GM18505 (cell line): Measurements from ENCODE around the gene NHS.

Experiments
- ATAC-seq: cut with Tn5 transposase; IDR thresholded peaks from one replicate; pipeline ENCODE4 v1.9.1; 2021; ENCODE audit not compliant: unreplicated experiment
- POLR2A ChIP-seq: IDR thresholded peaks from 4 replicates; pipeline ENCODE4 v1.6.1; 2011; ENCODE audit warnings: borderline replicate concordance; ENCODE audit not compliant: insufficient read depth, insufficient read length; ENCODE audit errors: extremely low read depth

The NHS gene

DNA sequence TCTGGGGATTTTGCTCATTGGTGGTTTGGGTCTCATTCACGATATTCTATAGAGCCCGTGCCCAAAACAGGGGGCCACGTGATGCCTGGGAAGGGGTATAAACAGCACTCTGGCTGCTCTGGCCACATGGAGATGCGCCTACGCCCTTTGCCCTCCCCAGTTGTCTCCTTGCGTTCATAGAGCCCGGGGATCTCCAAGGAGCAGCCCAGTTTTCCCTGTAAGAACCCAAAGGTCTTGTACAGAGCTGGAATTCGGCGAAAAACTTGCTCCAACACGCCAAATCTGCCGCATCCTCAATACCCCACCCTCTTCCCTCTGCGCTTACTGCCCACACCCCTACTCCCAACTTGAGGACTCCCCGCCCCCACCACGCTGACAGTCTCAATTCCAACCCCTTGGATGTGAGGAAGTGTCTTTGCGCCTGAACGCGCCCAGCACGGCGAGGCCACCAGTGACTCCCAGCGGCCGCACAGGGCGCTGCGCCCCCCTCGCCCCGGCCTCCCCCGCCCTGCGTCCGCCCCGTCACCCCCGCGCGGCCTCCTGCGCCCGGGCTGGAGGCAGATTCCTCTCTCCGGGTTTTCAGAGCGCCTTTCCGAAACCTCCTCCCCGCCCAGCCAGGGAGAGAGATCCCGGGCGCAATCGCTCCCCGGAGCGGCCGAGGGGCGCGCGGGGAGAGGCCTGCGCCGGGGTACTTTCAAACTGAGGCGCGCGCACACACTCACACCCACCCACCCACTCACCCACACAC lies at the start of gene NHS:
NHS (plus strand) TSS at position 582 of the 748 bp plus-strand sequence. CDS start 558 bp downstream, outside the sequence.
- TF ChIP-seq POLR2A, result no peak
- ATAC-seq, result no peak

DNA sequence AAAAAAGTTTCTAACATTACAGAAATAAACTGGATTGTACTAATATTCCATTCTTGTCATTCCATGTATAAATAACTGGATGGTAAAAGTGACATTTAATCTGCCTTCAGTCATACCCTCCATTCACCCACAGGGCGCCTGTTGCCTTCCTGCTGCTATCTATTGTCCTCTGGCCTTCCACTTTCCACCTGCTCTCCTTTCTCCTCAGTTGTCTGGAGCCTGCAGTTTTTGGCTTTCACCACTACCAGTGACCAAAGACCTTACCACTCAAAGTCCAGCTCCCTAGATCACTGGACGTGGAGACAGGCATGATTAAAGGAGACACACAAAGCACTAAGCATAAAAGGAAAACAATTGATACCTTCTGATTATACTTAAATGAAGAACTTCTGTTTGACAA lies 46.2 kb upstream of the NHS start:
- no peak for TF ChIP-seq POLR2A
- ATAC-seq, result no peak

DNA sequence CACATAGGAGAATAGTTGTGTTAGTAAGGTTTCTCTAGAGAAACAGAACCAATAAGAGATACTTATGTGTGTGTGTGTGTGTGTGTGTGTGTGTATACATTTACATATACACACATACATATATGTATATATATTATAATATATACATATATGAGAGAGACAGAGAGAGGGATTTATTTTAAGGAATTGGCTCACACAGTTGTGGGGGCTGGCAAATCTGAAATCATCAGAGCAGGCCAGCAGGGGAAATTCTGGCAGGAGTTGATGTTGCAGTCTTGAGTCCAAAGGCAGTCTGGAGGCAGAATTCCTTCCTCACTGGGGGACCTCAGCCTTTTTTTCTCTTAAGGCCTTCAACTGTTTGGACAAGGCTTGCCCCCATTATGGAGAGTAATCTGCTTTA lies 38.6 kb upstream of the NHS start:
- no peak for ATAC-seq
- no peak for TF ChIP-seq POLR2A

DNA sequence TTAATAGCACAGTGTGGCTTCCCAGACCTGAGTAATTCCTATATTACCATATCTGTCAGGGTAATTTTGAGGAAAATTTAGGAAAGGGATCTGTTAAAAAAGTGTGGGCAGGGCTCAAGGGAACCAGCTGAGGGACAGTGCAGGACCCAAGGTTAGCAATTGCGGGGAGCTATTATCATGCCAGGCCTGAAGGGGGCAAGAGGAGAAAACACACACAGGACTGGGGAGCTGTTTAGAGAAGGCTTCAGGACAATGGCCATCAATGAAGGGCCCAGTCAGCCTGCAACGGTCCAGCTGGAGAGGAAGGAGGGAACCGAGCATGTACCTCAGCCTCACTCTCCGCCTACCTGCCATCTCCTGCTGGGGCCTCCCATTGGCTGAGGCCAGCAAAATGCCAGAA lies 19.0 kb upstream of the NHS start:
- no peak for ATAC-seq
- TF ChIP-seq POLR2A, result no peak

DNA sequence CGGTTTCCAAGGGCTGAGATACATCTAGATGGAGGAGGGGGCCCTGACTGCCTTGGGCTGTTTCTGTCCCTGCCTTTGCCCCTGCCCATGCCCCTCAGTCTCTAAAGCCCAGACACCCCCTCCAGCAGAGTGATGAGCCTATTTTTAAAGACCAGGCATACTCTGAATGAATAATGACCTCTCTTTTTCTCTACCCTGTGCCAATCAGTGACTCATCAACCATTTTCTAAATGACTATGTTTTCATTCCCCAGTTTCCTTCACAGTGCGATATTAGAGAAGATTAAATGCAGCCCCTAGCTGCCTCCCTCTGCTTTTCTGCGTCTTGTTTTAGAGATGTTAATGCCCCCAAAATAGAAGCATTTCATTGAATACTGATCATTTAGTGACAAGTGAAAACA lies 15.5 kb upstream of the NHS start:
- no peak for ATAC-seq
- TF ChIP-seq POLR2A, result no peak

DNA sequence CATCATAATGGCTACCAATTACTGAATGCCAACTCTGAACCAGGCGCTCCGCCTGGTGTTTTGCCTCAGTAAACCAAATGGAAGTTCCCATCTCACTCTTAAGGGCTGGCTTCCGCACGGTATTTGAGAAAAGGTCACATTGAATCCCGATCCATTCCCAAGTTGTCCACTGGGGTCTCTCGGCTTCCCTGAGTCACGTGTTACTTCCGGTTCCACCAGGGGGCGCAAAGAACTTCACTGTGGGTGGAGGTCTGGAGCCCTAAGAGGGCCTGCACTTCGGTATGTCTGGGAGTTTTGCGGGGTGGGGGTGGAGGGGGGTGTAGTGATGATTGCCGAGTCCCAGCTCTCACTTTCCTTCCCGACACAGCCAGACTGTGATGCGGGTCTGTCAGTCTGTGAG lies 13.4 kb upstream of the NHS start:
- TF ChIP-seq POLR2A, result no peak
- ATAC-seq, result no peak

DNA sequence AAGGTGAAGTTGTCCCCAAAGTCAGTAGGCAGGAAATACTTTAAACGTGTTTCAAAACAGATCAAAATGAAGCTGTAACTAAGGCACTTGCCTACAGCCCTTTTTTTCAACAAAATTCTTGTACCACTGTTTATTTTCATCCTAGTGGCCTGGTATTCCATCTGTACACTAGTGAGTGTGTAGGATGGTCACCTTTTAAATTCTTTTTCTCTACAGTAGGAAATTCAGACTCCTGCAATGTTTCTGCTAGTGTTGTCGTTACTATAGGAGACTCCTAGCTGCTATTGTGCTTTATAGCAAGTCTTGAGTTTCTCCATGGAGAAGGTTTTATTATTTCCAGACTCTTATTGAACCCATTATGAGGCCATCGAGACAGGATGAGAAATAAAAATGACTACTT lies 7.0 kb upstream of the NHS start:
- ATAC-seq, result no peak
- no peak for TF ChIP-seq POLR2A

DNA sequence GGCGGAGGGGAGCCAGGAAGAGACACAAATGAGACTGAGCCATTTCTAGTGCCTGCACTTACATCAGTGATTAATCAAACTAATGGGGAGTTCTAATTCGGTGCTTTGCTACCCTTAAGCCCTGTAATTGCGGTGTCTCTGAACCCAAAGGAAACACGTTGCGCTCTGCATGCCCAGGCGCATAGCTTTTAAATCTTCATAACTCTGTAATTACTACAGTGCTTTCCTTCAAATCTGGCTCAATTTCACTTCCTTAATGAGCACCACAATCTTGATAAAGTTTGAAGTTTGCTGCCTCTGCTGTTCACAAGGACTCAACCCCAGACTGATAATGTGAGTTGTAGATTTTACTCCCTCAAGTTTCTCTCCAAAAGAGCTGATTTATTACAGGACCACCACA lies 5.7 kb upstream of the NHS start:
- TF ChIP-seq POLR2A, result no peak
- no peak for ATAC-seq

DNA sequence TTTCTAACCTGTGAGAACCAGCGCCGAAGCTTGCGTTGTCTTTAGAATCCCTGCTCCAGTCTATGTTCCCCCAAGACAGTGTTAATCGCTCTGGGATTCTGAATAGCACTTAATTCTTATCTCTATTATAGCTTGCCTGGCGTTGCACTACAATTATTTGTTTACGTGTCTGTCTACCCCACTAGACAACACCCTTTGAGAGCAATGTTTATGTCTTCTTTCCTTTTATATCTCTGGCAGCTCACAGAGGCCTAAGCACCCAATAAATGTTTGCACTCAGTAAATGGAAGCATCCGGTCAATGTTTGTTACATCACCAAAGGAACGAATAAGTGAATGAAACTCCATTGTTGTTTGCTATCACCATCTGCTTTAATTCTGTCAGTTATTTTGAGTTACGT lies 4.8 kb upstream of the NHS start:
- no peak for TF ChIP-seq POLR2A

DNA sequence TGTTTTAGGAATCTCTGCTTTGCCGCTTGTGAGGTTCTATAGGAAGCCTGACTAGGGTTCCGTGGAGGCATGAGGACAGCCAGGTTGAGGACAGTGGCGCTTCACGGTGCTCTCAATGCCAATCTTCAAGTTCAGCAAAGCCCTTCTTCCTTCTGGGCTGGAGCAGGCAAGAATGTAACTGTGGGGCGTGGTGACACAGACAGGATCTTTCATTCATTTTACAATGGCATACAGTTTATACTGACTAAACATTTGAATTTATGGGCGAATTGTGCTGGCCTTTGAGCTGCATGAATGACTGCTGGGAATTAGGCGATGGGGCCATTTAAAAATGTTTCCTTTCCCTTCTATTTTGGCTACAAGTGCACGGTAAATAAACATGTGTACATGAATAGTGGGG lies 2.9 kb upstream of the NHS start:
- ATAC-seq, result no peak
- TF ChIP-seq POLR2A, result no peak

More for the DNA sequence above, 4.8 kb upstream of the NHS start:
- ATAC-seq, result no peak

DNA sequence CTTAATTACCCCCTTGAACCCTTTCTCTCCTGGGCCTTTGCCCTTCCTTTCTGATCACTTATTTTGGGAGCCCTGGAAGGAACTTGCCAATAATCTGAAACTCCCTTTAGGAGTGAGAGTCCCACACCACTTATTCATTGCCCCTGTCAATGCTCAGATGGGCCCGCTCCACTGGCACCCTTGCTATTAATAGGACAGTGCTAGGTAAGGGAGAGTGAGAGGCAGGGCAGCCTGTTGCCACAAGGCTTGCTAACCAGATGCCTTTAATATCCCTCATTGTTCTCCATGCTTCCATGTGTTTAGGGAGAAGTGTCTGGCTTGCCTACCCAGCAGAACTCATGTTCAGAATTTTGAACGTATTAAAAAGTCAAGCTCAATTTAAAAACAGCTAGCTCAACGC lies 1.7 kb upstream of the NHS start:
- TF ChIP-seq POLR2A, result no peak
- no peak for ATAC-seq

DNA sequence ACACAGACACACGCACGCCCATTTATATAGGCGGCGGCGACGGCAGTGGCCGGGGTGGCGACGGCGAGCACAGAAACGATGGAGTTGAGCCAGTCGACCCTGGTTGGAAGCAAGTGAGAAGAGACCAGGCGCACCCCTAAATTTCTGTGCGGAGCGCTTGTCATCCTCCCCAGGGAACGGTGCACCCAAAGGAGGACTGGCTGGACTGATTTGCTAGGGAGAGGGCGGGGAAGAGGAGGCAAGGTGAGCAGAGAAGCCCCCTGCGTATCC lies 302 bp downstream of the NHS start:
- no peak for ATAC-seq
- no peak for TF ChIP-seq POLR2A

DNA sequence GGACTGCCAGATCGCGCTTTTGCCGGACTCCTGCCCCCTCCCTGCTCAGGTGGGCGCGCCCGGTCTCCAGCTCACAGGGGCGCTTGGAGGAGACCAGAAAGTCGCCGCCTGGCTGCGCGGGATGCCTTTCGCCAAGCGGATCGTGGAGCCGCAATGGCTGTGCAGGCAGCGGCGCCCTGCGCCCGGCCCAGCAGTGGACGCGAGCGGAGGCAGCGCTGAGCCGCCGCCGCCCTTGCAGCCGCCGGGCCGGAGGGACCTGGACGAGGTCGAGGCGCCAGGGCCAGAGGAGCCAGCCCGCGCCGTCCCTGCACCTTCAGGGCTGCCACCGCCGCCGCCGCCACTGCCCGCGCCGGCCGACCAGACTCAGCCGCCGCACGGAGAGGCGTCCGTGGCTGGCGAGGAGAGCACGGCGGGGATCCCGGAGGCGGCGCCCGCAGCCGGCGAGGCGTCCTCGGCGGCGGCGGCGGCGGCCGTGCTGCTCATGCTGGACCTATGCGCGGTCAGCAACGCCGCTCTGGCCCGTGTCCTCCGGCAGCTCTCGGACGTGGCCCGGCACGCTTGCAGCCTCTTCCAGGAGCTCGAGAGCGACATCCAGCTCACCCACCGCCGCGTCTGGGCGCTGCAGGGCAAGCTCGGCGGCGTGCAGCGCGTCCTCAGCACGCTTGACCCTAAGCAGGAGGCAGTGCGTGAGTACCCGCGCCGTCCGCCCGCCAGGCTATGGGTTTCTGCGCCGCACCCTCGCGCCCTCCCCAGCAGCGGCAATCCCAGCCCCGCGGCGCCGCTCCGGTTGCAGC lies 834 bp downstream of the NHS start:
- no peak for ATAC-seq
- no peak for TF ChIP-seq POLR2A

DNA sequence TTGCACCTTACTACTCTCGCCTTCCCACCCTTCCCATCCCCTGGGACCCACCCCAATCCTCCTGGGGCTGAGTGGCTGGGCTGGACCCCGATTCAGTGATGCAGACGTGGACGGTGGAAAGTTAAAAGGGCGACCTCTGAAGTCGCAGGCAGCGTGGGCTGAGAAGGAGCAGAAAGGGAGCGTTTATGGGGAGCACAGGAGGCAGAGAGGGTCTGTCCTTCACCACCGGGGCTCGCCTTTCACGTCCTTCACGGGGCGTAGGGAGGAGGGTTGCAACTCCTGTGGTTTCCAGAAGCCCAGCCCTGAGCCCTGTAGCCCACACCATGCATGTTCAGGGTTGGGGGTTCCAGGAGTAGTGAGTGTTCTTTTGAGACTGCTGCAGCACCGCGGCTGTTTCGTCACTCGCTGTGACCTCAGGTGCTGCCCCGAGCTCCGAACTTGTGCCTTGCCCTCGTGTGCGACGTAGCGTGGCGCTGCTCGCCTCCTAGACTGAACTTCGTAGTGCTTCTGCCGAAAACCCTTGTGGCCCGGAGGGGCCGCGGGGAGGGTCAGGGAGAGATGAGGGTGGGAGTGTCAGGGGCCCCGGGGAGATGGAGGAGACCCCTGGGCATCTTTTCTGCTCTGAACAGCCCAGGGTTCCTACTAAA lies 1.6 kb downstream of the NHS start:
- no peak for TF ChIP-seq POLR2A
- ATAC-seq, result no peak

DNA sequence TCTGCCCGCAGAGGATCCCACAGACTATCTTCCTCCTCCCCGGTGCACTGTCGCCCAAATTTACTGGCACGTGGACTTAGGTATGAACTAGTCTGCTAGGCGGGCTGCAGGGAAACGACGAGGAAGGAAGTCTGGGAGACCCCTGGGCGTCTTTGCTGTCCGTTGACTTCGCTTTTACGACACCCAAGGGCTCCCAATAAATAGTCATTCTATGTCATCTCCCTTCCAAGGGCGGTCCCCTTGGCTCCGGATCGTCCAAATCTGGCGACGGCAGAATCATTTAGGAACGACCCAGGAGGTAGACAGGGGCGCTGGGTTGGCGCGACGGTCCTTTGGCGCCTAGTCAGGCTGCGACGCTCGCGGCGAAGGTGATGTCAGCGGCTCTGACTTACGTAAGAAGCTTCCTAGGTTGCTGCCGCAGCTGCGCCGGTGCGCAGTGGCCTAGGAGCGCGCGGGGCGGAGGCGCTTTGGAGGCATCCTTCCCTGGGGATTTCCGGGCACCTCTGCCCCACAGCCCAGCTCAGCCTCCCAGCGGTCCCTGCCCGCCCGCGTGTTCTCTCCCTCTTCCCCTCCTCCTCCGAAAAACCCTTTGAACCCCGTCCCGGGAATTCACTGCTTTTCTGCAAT lies 2.2 kb downstream of the NHS start:
- no peak for ATAC-seq
- TF ChIP-seq POLR2A, result no peak

DNA sequence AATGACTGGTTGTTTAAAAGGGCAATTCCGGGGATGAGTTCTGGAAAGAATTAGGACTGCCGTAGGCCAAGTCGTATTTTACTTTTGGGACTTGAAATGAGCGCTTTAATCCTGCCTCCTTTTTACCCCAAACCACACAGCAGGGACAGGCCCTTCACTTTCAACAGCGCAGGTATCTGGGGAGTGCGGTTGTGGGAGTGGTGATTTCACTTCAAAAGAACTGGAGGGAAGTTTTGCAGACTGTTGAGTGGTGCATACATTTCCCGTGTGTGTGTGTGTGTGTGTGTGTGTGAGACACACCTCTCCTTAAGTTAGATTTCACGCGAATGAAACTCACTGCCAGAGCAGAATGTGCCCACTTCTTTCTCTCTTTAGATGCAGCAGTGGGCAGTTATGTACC lies 2.8 kb downstream of the NHS start:
- no peak for ATAC-seq
- TF ChIP-seq POLR2A, result no peak
